Naive thymus-derived CD8-positive, alpha-beta T cell (primary cell): ENCODE measurements around the gene YTHDF1. TPM values are rescaled to one million over a fixed set of nuclear protein-coding genes. Genes with fewer than 3 reads are reported as not detected.

Experiments
- ATAC-seq, 2 donors: fragments of 150-1000 bp; cut with Tn5 transposase in 1 of 2; sonication (Bioruptor Pico), chemical (Tn5 transposase) in 1 of 2; 1 replicate in 1 of 2; 2 replicates in 1 of 2; pipeline ENCODE4 v1.10.0; 2021; ENCODE audit warnings: mild to moderate bottlenecking in 2 of 2, moderate library complexity in 2 of 2
- POLR2A ChIA-PET: fragments of 350-600 bp; sonication (Branson Sonifier 250); formaldehyde crosslinking; loops from one replicate; lab custom pipeline; 2021; ENCODE audit warnings: antibody characterized with exemption; lab: Charles Lee
- DNase-seq, 10 donors: peaks; one replicate each; pipeline versions ENCODE4 v3.0.0 to v3.0.0-alpha.2; 2020 to 2022
- H3K27ac Mint-ChIP-seq, 10 donors: one replicate each; pipeline ENCODE4 v1.8.0; 2020 to 2022; ENCODE audit warnings: mild to moderate bottlenecking in 10 of 10, mixed read lengths in 10 of 10, moderate library complexity in 4 of 10, inconsistent platforms in 1 of 10
- H3K27me3 Mint-ChIP-seq, 5 donors: one replicate each; pipeline ENCODE4 v1.8.0; 2021 to 2022; ENCODE audit warnings: mixed read lengths in 5 of 5
- H3K36me3 Mint-ChIP-seq, 3 donors: one replicate each; pipeline ENCODE4 v1.8.0; 2020 to 2022; ENCODE audit warnings: mixed read lengths in 3 of 3, mild to moderate bottlenecking in 2 of 3, inconsistent platforms in 1 of 3
- H3K4me1 Mint-ChIP-seq, 4 donors: one replicate each; pipeline ENCODE4 v1.8.0; 2021 to 2022; ENCODE audit warnings: mixed read lengths in 4 of 4
- H3K4me3 Mint-ChIP-seq, 10 donors: one replicate each; pipeline ENCODE4 v1.8.0; 2020 to 2022; ENCODE audit warnings: mild to moderate bottlenecking in 10 of 10, mixed read lengths in 10 of 10, moderate library complexity in 6 of 10, inconsistent platforms in 1 of 10
- H3K9me3 Mint-ChIP-seq, 9 donors: one replicate each; pipeline ENCODE4 v1.8.0; 2020 to 2022; ENCODE audit warnings: mixed read lengths in 9 of 9, mild to moderate bottlenecking in 3 of 9, inconsistent platforms in 1 of 9, moderate library complexity in 1 of 9
- polyA plus RNA-seq, 3 donors: library from polyadenylated mRNA; unstranded; fragments of 300-500 nt; fragmentation: Illumina TruSeq; gene quantifications; one replicate each; pipeline ENCODE4 v1.2.3, GENCODE V29; 2021
- total RNA-seq, 8 experiments: library from RNA in 2 of 8; stranded (reverse) in 2 of 8; gene quantifications; one replicate each; pipeline ENCODE4 v1.2.3 and lab custom pipeline; 2021 to 2026

YTHDF1 gene
- total and polyA plus RNA-seq, 5 experiments from 2014 or later = 26.8 to 53.1 (median 46.6) TPM

- peaks cover 5 to 19% (median 14%) of the 10 kb centered on the region in 4 donors for H3K4me1 Mint-ChIP-seq
- no peak overlapping the region for H3K27ac Mint-ChIP-seq
- H3K9me3 Mint-ChIP-seq = peaks cover 0 to 2% (median 0%) of the 10 kb centered on the region in 9 donors
- peak overlapping the region in 6 of 10 donors; percentile 30 to 72 (median 52) for H3K4me3 Mint-ChIP-seq
- peaks cover 0 to 6% (median 0%) of the 10 kb centered on the region in 3 donors for H3K36me3 Mint-ChIP-seq
- POLR2A ChIA-PET = no interaction called here
- H3K27me3 Mint-ChIP-seq = peaks cover 7 to 65% (median 23%) of the 10 kb centered on the region in 5 donors
- ATAC-seq (no peak), DNase-seq (no peak)
Measured at GRCh38 chr20:63177785-63178445, 38.0 kb downstream of the YTHDF1 start.

- Mint-ChIP-seq H3K27me3 (peaks cover 7 to 65% (median 26%) of the 10 kb centered on the region in 5 donors), H3K4me1 (peaks cover 7 to 19% (median 14%) of the 10 kb centered on the region in 4 donors), H3K9me3 (peaks cover 0 to 2% (median 0%) of the 10 kb centered on the region in 9 donors), H3K4me3 (peak overlapping the region in 3 of 10 donors; percentile 41 to 69 (median 51)), H3K27ac (no peak overlapping the region), H3K36me3 (peaks cover 0 to 6% (median 0%) of the 10 kb centered on the region in 3 donors)
- POLR2A ChIA-PET = interaction anchor here (1.1 kb wide), 1 partner anchor 205 kb away, joined by 3 read pairs; no protein-coding TSS in a partner anchor
- ATAC-seq (no peak), DNase-seq (peak in 1 of 10 donors; percentile 7)
Measured at GRCh38 chr20:63177134-63177784, 38.7 kb downstream of the YTHDF1 start.

GRCh38 chr20:63176427-63177133 lies 39.4 kb downstream of the YTHDF1 start:
- no peak for ATAC-seq
- peak overlapping the region in 1 of 10 donors; percentile 81 for H3K27ac Mint-ChIP-seq

GRCh38 chr20:63176034-63176426 lies 39.9 kb downstream of the YTHDF1 start:
- ATAC-seq (no peak), DNase-seq (no peak)
- Mint-ChIP-seq H3K4me1 (peaks cover 13 to 19% (median 15%) of the 10 kb centered on the region in 4 donors), H3K36me3 (peaks cover 0 to 6% (median 0%) of the 10 kb centered on the region in 3 donors), H3K27ac (peak overlapping the region in 1 of 10 donors; percentile 81), H3K27me3 (peaks cover 17 to 65% (median 33%) of the 10 kb centered on the region in 5 donors), H3K4me3 (peak overlapping the region in 8 of 10 donors; percentile 45 to 75 (median 64)), H3K9me3 (peaks cover 0 to 2% (median 0%) of the 10 kb centered on the region in 9 donors)
- POLR2A ChIA-PET = interaction anchor here (1.0 to 1.1 kb wide), 2 partner anchors 204 to 902 kb away, joined by 3 read pairs; no protein-coding TSS in a partner anchor

More at GRCh38 chr20:63176427-63177133, 39.4 kb downstream of the YTHDF1 start:
- peaks cover 13 to 19% (median 14%) of the 10 kb centered on the region in 4 donors for H3K4me1 Mint-ChIP-seq
- peaks cover 0 to 6% (median 0%) of the 10 kb centered on the region in 3 donors for H3K36me3 Mint-ChIP-seq
- peaks cover 13 to 65% (median 30%) of the 10 kb centered on the region in 5 donors for H3K27me3 Mint-ChIP-seq
- POLR2A ChIA-PET = interaction anchor here (1.0 to 1.1 kb wide), 2 partner anchors 204 to 902 kb away, joined by 3 read pairs; no protein-coding TSS in a partner anchor
- H3K9me3 Mint-ChIP-seq = peaks cover 0 to 2% (median 0%) of the 10 kb centered on the region in 9 donors
- DNase-seq = no peak
- H3K4me3 Mint-ChIP-seq = peak overlapping the region in 8 of 10 donors; percentile 45 to 75 (median 64)

GRCh38 chr20:63175038-63175895 lies 40.7 kb downstream of the YTHDF1 start:
- Mint-ChIP-seq H3K27ac (no peak overlapping the region), H3K4me1 (peaks cover 13 to 19% (median 15%) of the 10 kb centered on the region in 4 donors), H3K4me3 (peak overlapping the region in 1 of 10 donors; percentile 36), H3K36me3 (peaks cover 0 to 6% (median 0%) of the 10 kb centered on the region in 3 donors), H3K27me3 (peaks cover 17 to 65% (median 26%) of the 10 kb centered on the region in 5 donors), H3K9me3 (peaks cover 0 to 2% (median 0%) of the 10 kb centered on the region in 9 donors)
- POLR2A ChIA-PET = interaction anchor here (1.0 kb wide), 1 partner anchor 903 kb away, joined by 3 read pairs; no protein-coding TSS in a partner anchor
- ATAC-seq (no peak), DNase-seq (no peak)

- H3K9me3 Mint-ChIP-seq = peaks cover 0 to 2% (median 0%) of the 10 kb centered on the region in 9 donors
- H3K27ac Mint-ChIP-seq = no peak overlapping the region
- ATAC-seq (no peak), DNase-seq (no peak)
- H3K36me3 Mint-ChIP-seq = peaks cover 0 to 6% (median 0%) of the 10 kb centered on the region in 3 donors
- peak overlapping the region in 3 of 10 donors; percentile 25 to 58 (median 36) for H3K4me3 Mint-ChIP-seq
- H3K27me3 Mint-ChIP-seq = peaks cover 17 to 67% (median 29%) of the 10 kb centered on the region in 5 donors
- peaks cover 10 to 16% (median 12%) of the 10 kb centered on the region in 4 donors for H3K4me1 Mint-ChIP-seq
- POLR2A ChIA-PET = no interaction called here
Measured at GRCh38 chr20:63174309-63175037, 41.5 kb downstream of the YTHDF1 start.

- Mint-ChIP-seq H3K4me1 (peaks cover 6 to 12% (median 11%) of the 10 kb centered on the region in 4 donors), H3K9me3 (peaks cover 0 to 2% (median 0%) of the 10 kb centered on the region in 9 donors), H3K4me3 (no peak overlapping the region), H3K27me3 (peaks cover 17 to 66% (median 26%) of the 10 kb centered on the region in 5 donors), H3K27ac (no peak overlapping the region), H3K36me3 (peaks cover 0 to 6% (median 0%) of the 10 kb centered on the region in 3 donors)
- ATAC-seq (no peak), DNase-seq (no peak)
- POLR2A ChIA-PET = no interaction called here
Measured at GRCh38 chr20:63173552-63174191, 42.3 kb downstream of the YTHDF1 start.

GRCh38 chr20:63172726-63173125 lies 43.2 kb downstream of the YTHDF1 start:
- Mint-ChIP-seq H3K36me3 (peaks cover 0 to 6% (median 0%) of the 10 kb centered on the region in 3 donors), H3K9me3 (peaks cover 0 to 2% (median 0%) of the 10 kb centered on the region in 9 donors), H3K27me3 (peaks cover 17 to 66% (median 26%) of the 10 kb centered on the region in 5 donors), H3K4me3 (no peak overlapping the region), H3K27ac (no peak overlapping the region), H3K4me1 (peaks cover 4 to 12% (median 10%) of the 10 kb centered on the region in 4 donors)
- no peak for DNase-seq
- POLR2A ChIA-PET = no interaction called here
- no peak for ATAC-seq

GRCh38 chr20:63171991-63172390 lies 43.9 kb downstream of the YTHDF1 start:
- POLR2A ChIA-PET = no interaction called here
- ATAC-seq (no peak), DNase-seq (no peak)
- Mint-ChIP-seq H3K9me3 (peaks cover 0 to 2% (median 0%) of the 10 kb centered on the region in 9 donors), H3K4me3 (no peak overlapping the region), H3K27me3 (peaks cover 17 to 64% (median 26%) of the 10 kb centered on the region in 5 donors), H3K4me1 (peaks cover 4 to 11% (median 8%) of the 10 kb centered on the region in 4 donors), H3K36me3 (peaks cover 0 to 6% (median 0%) of the 10 kb centered on the region in 3 donors), H3K27ac (peak overlapping the region in 1 of 10 donors; percentile 6)

GRCh38 chr20:63169681-63170080 lies 46.2 kb downstream of the YTHDF1 start:
- H3K27me3 Mint-ChIP-seq = peaks cover 13 to 47% (median 20%) of the 10 kb centered on the region in 5 donors
- H3K36me3 Mint-ChIP-seq = peaks cover 0 to 1% (median 0%) of the 10 kb centered on the region in 3 donors
- H3K9me3 Mint-ChIP-seq = no peaks in the 10 kb centered on the region
- ATAC-seq (no peak), DNase-seq (no peak)
- no peak overlapping the region for H3K27ac Mint-ChIP-seq
- no peak overlapping the region for H3K4me3 Mint-ChIP-seq
- POLR2A ChIA-PET = no interaction called here
- H3K4me1 Mint-ChIP-seq = peaks cover 0 to 13% (median under 1%) of the 10 kb centered on the region in 4 donors
